ENCODE data around the gene NT5DC3.

DNA sequence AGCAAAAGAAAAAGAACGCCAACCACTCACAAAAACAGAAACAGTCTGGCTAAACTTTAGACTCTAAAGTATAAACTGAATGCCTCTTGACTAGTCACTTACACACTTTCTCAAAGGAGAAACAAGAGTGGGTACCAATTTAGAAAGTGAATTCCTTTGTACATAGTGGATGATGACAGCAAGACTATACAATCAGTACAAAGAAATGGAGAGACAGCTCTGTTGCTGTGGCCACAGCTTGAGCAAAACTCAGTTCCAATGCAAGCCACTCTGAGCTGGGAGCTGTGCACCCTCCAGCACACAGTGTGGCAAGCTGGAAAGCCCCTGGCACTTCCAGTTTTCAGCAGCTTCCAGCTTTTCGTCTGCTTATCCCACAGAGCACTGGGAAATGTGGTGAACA lies 21.7 kb downstream of the NT5DC3 start:
- TF ChIP-seq, protein P1, sequence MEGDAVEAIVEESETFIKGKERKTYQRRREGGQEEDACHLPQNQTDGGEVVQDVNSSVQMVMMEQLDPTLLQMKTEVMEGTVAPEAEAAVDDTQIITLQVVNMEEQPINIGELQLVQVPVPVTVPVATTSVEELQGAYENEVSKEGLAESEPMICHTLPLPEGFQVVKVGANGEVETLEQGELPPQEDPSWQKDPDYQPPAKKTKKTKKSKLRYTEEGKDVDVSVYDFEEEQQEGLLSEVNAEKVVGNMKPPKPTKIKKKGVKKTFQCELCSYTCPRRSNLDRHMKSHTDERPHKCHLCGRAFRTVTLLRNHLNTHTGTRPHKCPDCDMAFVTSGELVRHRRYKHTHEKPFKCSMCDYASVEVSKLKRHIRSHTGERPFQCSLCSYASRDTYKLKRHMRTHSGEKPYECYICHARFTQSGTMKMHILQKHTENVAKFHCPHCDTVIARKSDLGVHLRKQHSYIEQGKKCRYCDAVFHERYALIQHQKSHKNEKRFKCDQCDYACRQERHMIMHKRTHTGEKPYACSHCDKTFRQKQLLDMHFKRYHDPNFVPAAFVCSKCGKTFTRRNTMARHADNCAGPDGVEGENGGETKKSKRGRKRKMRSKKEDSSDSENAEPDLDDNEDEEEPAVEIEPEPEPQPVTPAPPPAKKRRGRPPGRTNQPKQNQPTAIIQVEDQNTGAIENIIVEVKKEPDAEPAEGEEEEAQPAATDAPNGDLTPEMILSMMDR (IDR thresholded peaks at IDR 0.05; ENCODE audit: low read length): no peak
- TF ChIP-seq EZH2 (optimal IDR thresholded peaks at IDR 0.05; ENCODE audit: low read depth, low read length): no peak
- TF ChIP-seq EZH2phosphoT487 (IDR thresholded peaks at IDR 0.05; ENCODE audit: low read length): no peak

Data from MM.1S (cell line).